Measurements from ENCODE around the gene MEIS2. TPM values are rescaled to one million over a fixed set of nuclear protein-coding genes. Genes with fewer than 3 reads are reported as not detected.

Gene MEIS2
- total RNA-seq, 1 donor from 2014 or later: 6.0 TPM

DNA sequence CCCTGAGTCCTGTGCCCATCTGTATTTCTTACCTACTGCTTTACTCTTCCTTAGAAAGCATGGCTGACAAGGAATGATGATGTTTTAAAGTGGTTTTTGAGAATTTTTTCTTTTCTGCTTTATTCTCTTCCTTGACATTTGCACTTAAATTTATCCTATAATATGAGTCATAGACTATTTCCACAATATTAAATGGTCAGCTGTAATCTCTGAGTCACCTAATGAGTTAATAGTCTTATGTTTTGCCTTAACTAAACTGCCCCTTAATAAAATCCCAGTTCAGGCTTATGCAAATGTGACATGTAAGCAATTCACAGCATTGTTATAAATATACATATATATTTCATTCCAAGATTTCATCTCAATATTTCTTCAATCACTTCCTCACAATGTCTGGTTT lies 23.8 kb downstream of the MEIS2 start:
- Mint-ChIP-seq H3K4me1 (ENCODE audit: low read depth, unreplicated experiment) (peaks cover 40% of the 10 kb centered on the region), H3K27me3 (ENCODE audit: unreplicated experiment) (no peaks in the 10 kb centered on the region), H3K9me3 (ENCODE audit: unreplicated experiment) (peaks cover 7% of the 10 kb centered on the region), H3K36me3 (ENCODE audit: unreplicated experiment) (no peaks in the 10 kb centered on the region), H3K4me3 (ENCODE audit: unreplicated experiment) (peak overlapping the region; percentile 45), H3K27ac (ENCODE audit: unreplicated experiment) (peak overlapping the region; percentile 93)
- no peak for DNase-seq
- TF ChIP-seq, protein P1, sequence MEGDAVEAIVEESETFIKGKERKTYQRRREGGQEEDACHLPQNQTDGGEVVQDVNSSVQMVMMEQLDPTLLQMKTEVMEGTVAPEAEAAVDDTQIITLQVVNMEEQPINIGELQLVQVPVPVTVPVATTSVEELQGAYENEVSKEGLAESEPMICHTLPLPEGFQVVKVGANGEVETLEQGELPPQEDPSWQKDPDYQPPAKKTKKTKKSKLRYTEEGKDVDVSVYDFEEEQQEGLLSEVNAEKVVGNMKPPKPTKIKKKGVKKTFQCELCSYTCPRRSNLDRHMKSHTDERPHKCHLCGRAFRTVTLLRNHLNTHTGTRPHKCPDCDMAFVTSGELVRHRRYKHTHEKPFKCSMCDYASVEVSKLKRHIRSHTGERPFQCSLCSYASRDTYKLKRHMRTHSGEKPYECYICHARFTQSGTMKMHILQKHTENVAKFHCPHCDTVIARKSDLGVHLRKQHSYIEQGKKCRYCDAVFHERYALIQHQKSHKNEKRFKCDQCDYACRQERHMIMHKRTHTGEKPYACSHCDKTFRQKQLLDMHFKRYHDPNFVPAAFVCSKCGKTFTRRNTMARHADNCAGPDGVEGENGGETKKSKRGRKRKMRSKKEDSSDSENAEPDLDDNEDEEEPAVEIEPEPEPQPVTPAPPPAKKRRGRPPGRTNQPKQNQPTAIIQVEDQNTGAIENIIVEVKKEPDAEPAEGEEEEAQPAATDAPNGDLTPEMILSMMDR (IDR thresholded peaks at IDR 0.05; ENCODE audit: partially characterized antibody, unreplicated experiment): no peak

DNA sequence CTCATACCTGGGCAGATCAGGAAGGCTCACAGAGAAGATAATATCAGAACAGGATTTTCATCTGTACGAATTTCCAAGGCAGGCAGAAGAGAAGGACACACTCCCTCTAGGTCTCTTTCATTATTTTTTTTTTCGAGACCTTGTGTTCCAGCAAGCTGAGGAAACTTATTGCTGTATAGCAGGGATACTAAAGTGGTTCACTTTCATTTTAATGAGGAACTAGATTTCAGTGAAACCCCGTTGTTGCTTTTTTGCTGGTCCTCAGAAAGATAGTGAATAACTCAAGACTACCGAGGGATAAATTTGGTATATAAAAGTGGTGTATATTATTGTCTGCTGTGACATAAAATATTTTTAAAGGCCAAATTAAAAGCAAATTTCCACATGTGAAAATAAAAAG lies 24.6 kb downstream of the MEIS2 start:
- Mint-ChIP-seq H3K27me3 (ENCODE audit: unreplicated experiment) (no peaks in the 10 kb centered on the region), H3K4me3 (ENCODE audit: unreplicated experiment) (no peak overlapping the region), H3K27ac (ENCODE audit: unreplicated experiment) (peak overlapping the region; percentile 57), H3K36me3 (ENCODE audit: unreplicated experiment) (no peaks in the 10 kb centered on the region), H3K9me3 (ENCODE audit: unreplicated experiment) (peaks cover 7% of the 10 kb centered on the region), H3K4me1 (ENCODE audit: low read depth, unreplicated experiment) (peaks cover 39% of the 10 kb centered on the region)
- TF ChIP-seq, protein P1 (IDR thresholded peaks at IDR 0.05; ENCODE audit: partially characterized antibody, unreplicated experiment): no peak
- DNase-seq: no peak

DNA sequence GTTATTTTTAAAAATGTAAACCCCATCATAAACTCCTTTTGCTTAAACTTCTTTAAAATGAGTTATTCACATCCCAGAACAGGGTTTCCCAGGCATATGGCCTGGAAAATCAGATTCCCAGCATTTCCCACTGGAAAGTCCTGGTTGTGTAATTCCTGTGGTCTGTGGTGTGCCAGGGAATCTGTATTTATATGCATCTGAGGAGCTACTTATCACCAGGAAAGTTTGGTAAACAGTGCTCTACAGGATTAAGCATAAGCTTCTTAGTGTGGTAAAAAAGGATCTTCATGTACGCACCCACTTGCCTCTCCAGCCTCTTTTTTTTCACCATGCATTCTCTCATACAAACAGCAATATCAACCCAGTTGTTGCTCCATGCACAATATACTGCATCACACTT lies 28.2 kb downstream of the MEIS2 start:
- Mint-ChIP-seq H3K4me1 (ENCODE audit: low read depth, unreplicated experiment) (peaks cover 15% of the 10 kb centered on the region), H3K27ac (ENCODE audit: unreplicated experiment) (no peak overlapping the region)

DNA sequence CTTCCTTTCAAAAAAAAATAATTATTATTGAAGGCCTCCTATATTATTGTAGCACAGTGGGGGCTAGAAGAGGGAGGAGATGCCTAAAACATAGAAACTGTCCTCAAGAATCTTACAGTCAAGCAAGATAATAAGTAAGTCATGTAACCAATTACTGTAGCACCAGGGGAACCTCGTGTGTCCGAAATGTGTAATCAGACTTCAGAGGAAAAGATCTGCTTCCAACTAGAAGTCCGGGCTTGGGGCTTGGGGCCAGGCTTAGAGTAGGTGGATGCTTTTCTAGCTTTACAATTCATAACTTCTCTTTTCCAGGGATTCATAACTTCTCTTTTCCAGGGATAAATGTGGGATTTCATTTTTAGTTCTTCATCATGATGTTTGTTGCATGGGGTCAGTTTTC lies 29.2 kb downstream of the MEIS2 start:
- DNase-seq: no peak
- H3K9me3 Mint-ChIP-seq (ENCODE audit: unreplicated experiment): no peaks in the 10 kb centered on the region
- H3K4me3 Mint-ChIP-seq (ENCODE audit: unreplicated experiment): no peak overlapping the region
- H3K4me1 Mint-ChIP-seq (ENCODE audit: low read depth, unreplicated experiment): peaks cover 7% of the 10 kb centered on the region
- no peak overlapping the region for H3K27ac Mint-ChIP-seq (ENCODE audit: unreplicated experiment)
- TF ChIP-seq, protein P1 (IDR thresholded peaks at IDR 0.05; ENCODE audit: partially characterized antibody, unreplicated experiment): no peak
- no peaks in the 10 kb centered on the region for H3K27me3 Mint-ChIP-seq (ENCODE audit: unreplicated experiment)
- no peaks in the 10 kb centered on the region for H3K36me3 Mint-ChIP-seq (ENCODE audit: unreplicated experiment)

More for the DNA sequence above, 28.2 kb downstream of the MEIS2 start:
- Mint-ChIP-seq H3K9me3 (ENCODE audit: unreplicated experiment) (no peaks in the 10 kb centered on the region), H3K27me3 (ENCODE audit: unreplicated experiment) (no peaks in the 10 kb centered on the region), H3K36me3 (ENCODE audit: unreplicated experiment) (no peaks in the 10 kb centered on the region), H3K4me3 (ENCODE audit: unreplicated experiment) (no peak overlapping the region)
- TF ChIP-seq, protein P1 (IDR thresholded peaks at IDR 0.05; ENCODE audit: partially characterized antibody, unreplicated experiment): no peak
- no peak for DNase-seq

DNA sequence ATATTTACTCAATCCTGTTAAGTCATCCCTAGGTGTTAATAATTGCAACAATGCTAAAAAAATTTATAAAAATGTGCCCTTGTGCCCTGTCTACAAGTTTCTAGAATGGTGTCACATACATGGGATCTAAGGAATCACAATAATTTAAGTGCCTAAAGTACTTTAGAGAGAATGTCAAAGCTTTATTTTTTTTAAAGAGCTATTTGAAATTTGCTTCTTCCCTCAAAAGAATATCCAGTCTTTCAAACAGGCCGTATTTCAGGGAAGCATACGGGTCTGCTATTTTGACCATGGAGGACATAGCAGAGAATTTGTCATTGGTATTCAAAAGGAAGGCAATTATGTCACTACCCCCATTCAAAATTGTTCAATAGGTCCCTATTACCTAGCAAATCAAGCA lies 29.7 kb downstream of the MEIS2 start:
- no peak for DNase-seq
- TF ChIP-seq, protein P1 (IDR thresholded peaks at IDR 0.05; ENCODE audit: partially characterized antibody, unreplicated experiment): no peak
- H3K9me3 Mint-ChIP-seq (ENCODE audit: unreplicated experiment): no peaks in the 10 kb centered on the region
- peaks cover 4% of the 10 kb centered on the region for H3K4me1 Mint-ChIP-seq (ENCODE audit: low read depth, unreplicated experiment)
- H3K27me3 Mint-ChIP-seq (ENCODE audit: unreplicated experiment): no peaks in the 10 kb centered on the region
- H3K27ac Mint-ChIP-seq (ENCODE audit: unreplicated experiment): no peak overlapping the region
- H3K36me3 Mint-ChIP-seq (ENCODE audit: unreplicated experiment): no peaks in the 10 kb centered on the region
- H3K4me3 Mint-ChIP-seq (ENCODE audit: unreplicated experiment): no peak overlapping the region
